CD4-positive, alpha-beta T cell treated with Interferon alpha-2 for 1 hour (primary cell): ENCODE data around the gene GFOD1.

ENCODE experiments used
- DNase-seq, 2 donors: peaks; one replicate each; pipeline ENCODE4 v3.0.0-alpha.2; 2020 to 2022

The GFOD1 gene

GRCh38 chr6:13487122-13488014 lies at the start of gene GFOD1:
Gene GFOD1 (minus strand): TSS chr6:13487600. CDS start chr6:13486890, 710 bp downstream.
- peak; percentile 74 to 81 for DNase-seq

DNA sequence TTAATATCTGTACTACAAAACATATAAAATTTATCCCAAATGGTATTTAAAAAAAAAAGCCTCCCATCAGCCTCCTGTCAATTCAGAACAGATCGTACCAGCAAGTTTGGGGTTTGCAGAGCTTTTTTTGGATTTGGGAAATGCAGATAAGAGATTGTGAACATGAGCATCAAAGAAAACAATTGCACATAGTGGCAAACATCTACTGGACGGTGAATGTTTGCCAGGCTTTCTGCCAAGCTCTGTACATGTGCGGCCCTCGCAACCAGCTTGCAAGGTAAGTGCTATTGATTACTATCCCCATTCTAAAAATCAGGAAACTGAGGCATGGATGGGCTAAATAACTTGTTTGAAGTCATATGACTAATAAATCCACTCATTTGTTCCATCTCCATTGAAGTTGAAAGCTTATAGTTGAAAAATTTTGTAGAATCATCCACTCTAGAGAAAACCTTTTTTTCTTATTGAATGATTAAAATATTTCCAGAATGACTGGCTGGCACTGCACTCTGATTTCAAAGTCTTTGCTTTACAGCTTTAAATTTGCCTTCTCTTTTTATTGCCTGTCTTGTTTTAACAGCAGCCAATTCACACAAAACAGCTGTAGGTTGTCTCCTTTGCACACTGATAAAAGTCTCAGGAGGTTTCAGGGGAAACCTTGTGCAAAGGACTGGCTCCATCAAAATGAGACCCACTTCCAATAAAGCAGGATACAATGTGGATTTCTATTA lies 49.6 kb upstream of the GFOD1 start:
- no peak for DNase-seq

GRCh38 chr6:13535306-13535705 lies 47.9 kb upstream of the GFOD1 start:
- DNase-seq, result no peak

- no peak for DNase-seq
These were observed 47.1 kb upstream of the GFOD1 start for GRCh38 chr6:13534536-13534935.

GRCh38 chr6:13531956-13532355 lies 44.6 kb upstream of the GFOD1 start:
- no peak for DNase-seq

GRCh38 chr6:13528777-13529343 lies 41.5 kb upstream of the GFOD1 start:
- DNase-seq, result no peak

DNA sequence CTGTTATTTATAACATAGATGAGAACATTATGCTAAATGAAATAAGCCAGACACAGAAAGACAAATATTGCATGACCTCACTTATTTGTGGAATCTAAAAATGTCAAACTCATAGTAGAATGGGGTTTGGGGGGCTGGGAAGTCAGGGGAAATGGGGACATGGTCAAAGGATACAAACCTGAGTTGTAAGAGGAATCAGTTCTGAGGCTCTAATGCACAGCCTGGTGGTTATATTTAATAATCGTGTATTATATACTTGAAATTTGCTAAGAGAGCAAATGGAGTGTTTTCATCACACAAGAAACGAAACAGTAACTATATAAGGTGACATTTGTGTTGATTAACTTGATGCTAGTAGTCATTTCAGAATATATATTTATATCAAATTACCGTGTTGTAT lies 40.8 kb upstream of the GFOD1 start:
- no peak for DNase-seq

GRCh38 chr6:13527671-13528056 lies 40.3 kb upstream of the GFOD1 start:
- no peak for DNase-seq

DNA sequence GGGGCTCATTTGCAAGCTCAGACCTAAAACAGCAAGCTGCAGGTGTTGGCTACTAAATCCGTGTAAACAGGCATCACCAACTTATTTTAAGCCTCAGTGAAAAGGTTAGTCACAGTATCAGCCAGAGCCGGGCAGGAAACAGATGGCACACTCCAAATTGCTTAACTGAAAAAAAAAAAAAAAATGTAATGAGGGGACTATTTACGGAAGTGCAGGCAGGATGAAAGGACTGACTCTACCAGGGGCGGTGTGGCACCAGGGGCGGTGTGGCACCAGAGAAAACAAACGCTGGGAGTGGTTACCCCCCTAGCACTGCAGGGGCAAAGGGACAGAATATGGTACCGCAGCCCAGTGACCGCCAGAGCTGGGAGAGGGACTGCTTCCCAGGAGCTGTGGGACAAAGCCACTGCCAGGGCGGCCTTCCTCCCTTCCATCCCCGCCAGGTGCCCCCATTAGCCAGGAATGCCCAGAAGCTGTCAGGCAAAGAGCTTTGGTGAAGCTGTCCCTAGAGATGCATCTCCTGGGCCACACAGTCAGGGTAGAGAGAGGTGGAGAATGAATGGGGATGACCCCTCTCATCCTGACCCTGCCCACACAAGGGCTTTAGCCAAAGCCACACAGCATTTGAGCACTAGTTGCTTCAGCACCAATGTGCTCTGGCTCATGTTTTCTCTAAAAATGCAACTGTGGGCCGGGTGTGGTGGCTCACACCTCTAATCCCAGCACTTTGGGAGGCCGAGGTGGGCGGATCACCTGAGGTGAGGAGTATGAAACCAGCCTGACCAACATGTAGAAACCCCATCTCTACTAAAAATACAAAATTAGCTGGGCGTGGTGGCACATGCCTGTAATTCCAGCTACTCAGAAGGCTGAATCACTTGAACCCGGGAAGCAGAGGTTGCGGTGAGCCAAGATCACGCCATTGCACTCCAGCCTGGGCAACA lies 39.6 kb upstream of the GFOD1 start:
- peak; percentile 24 to 64 for DNase-seq

DNA sequence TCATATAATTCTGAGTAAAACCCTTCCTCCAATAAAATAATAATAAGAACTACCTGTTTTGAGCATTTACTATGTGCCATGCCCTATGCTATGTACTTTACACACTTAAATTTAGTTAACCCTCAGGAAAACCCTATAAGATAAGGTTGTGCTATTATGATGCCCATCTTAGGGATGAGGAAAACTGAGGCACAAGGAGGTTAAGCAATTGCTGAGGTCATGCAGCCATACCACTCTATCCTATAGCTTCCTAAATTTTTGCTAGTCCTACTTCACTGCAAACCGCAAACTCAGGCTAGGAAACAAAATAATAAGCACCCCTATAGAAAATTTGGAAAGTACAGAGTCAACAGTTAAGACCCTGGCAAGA lies 38.9 kb upstream of the GFOD1 start:
- DNase-seq, result no peak

GRCh38 chr6:13524801-13525508 lies 37.6 kb upstream of the GFOD1 start:
- DNase-seq, result no peak

GRCh38 chr6:13523826-13524622 lies 36.6 kb upstream of the GFOD1 start:
- no peak for DNase-seq

DNA sequence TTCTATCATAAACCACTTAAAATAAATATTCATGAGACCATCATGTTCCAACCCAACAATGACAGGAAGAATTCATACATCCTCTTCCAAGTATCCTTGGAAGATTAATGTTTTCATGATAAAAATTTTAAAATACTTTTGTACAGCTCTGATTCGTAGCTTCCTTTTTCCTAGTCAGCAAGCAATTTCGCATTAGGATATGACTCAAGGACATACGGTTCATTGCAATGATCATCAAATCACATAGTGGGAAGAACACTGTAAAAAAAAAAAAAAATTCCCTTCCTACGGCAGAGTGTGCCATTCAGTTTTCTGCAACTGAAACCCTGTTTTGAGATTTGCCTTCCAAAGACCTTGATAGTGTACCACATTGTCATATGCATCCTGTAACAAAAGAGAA lies 35.3 kb upstream of the GFOD1 start:
- DNase-seq, result no peak

DNA sequence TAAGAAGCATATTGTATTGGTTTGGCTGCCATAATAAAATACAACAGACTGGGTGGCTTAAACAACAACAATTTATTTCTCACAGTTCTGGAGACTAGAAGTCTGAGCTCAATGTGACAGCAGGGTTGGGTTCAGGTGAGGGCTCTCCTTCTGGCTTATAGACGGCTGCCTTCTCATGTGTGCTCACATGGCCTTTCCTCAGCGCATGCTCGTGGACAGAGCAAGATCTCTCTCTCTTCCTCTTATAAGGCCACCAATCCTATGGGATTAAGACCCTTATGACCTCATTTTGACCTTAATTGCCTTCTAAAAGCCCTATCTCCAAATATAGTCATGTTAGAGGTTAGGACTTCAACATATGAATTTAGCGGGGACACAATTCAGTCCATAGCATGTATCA lies 32.4 kb upstream of the GFOD1 start:
- no peak for DNase-seq

DNA sequence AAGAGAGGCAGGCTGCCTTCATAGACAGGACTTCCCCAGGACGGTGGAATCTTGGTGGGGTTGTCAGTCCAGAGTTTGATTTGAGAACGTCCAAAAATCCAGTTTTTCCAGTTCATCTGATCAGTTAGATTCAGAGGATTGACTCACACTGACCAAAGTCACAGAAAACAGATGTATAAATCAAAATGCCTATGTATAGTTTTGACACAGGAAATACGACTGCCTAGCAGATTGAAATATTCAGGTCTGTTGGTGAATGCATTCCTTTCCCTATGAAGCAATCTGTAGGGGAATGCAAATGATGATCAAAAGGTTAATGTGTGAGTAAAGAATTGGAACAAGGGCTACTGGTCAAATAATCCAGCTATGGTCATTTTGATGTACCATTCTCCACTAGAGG lies 29.7 kb upstream of the GFOD1 start:
- DNase-seq, result no peak

- no peak for DNase-seq
These were observed 28.5 kb upstream of the GFOD1 start for GRCh38 chr6:13515912-13516311.

DNA sequence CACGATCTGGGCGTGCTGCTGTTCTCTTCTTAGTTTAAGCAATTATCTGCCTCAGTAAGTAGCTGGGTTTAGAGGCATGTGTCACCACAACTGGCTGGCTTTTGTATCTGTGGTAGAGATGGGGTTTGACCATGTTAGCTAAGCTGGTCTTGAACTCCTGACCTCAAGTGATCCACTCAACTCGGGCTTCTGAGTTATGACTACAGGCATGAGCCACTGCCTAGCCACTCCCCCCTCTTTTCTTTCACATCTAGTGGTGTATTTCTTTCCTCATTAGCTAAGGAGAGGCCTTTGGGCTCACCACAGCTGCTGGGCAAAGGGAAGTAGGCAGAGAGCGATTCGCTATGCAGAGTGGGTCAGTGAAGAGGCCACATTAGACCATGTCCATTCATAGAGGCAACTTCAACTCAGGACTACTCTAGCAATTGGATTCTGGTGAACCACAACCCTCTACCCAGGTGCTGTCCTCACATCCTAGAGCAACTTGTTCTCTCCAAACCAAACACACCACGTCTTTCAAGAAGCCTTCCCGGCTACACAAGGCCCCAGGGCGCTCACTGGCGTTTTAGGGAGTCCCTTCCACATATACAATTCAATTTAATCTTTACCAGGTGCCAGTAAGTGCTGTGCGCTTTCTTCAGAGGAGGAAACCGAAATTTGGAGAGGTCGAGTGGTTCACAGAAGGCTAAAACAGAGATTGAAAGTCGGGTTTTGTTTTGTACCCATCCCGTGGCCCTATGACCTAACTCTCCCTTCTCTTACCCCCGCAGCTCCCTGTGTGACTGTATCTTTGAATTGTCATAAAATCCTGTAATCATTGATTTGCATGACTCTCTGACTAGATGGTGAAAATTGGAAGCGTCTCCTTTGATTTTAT lies 26.5 kb upstream of the GFOD1 start:
- no peak for DNase-seq

DNA sequence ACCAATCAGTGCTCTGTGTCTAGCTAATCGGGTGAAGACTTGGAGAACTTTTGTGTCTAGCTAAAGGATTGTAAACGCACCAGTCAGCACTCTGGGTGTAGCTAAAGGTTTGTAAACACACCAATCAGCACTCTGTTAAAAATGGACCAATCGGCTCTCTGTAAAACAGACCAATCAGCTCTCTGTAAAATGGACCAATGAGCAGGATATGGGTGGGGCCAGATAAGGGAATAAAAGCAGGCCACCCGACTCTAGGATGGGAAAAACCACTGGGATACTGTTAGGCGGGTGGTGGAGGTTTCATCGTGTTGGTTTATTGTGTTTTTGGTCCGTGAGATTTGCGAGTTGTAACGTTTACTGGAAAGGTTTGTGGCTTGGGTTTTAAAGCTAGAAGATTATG lies 25.5 kb upstream of the GFOD1 start:
- DNase-seq, result no peak

DNA sequence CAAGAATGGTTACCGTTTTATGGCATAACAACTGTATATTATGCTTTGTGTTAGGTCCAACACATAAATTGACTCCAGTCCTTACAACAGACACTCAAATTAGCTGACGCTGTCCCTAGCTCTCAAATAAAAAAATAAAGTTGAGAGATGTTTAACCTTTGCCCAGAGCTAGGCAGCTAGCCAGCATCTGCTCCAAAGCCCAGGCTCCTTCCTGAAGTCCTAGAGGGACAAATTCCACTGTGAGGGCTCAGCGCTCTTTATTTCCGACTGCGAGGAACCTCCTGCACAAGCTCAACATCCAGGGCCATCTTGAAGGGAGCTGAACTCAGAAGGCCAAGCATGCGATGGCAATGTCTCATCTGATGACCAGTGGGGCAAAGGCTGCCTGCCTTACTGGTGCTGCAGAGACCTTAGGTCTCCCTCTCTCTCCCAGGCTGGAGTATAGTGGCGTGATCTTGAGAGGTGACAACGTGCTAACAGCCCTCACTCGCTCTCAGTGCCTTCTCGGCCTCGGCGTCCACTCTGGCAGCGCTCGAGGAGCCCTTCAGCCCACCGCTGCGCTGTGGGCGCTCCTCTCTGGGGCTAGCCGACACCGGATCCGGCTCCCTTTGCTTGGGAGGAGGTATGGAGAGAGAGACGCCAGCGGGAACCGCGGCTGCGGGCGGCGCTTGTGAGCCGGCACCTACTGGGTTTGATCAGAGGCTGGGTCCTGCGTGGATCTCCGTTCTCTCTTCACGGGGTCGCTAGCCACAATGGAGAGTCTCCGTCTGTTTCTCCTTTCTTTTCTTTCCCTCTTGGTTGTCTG lies 24.7 kb upstream of the GFOD1 start:
- DNase-seq, result no peak
